Smooth muscle cell (in vitro differentiated cells): ENCODE data around the gene SMARCC2. TPM values are rescaled to one million over a fixed set of nuclear protein-coding genes. Genes with fewer than 3 reads are reported as not detected.

ENCODE experiments used
- DNase-seq: peaks from one replicate; lab custom pipeline; 2025; ENCODE audit not compliant: unreplicated experiment; lab: John Stamatoyannopoulos, UW
- H2AFZ ChIP-seq: fragments of 200-600 bp; sonication (generic); 2 replicates; pipeline ENCODE4 v1.6.0; 2016; ENCODE audit warnings: antibody characterized with exemption, low read depth, mild to moderate bottlenecking
- H3F3A ChIP-seq: fragments of 200-600 bp; sonication (generic); 2 replicates; pipeline ENCODE4 v1.6.0; 2017; ENCODE audit warnings: antibody characterized with exemption, low read depth
- H3K27ac ChIP-seq: fragments of 200-600 bp; sonication (generic); 2 replicates; pipeline ENCODE4 v1.5.1; 2016; ENCODE audit warnings: low read depth, mild to moderate bottlenecking
- H3K27me3 ChIP-seq: fragments of 200-600 bp; sonication (generic); 2 replicates; pipeline ENCODE4 v1.6.1; 2016; ENCODE audit warnings: low read depth, mild to moderate bottlenecking
- H3K36me3 ChIP-seq: fragments of 200-600 bp; sonication (generic); 2 replicates; pipeline ENCODE4 v1.5.1; 2016; ENCODE audit warnings: low read depth
- H3K4me1 ChIP-seq: fragments of 200-600 bp; sonication (generic); 2 replicates; pipeline ENCODE4 v1.5.1; 2016; ENCODE audit warnings: low read depth
- H3K4me2 ChIP-seq: fragments of 200-600 bp; sonication (generic); 2 replicates; pipeline ENCODE4 v1.6.0; 2016; ENCODE audit warnings: mild to moderate bottlenecking
- H3K4me3 ChIP-seq: fragments of 200-600 bp; sonication (generic); 2 replicates; pipeline ENCODE4 v1.5.1; 2016; ENCODE audit warnings: mild to moderate bottlenecking
- H3K79me2 ChIP-seq: fragments of 200-600 bp; sonication (generic); 2 replicates; pipeline ENCODE4 v1.6.0; 2016; ENCODE audit warnings: low read depth, mild to moderate bottlenecking
- H3K9ac ChIP-seq: fragments of 200-600 bp; sonication (generic); 2 replicates; pipeline ENCODE4 v1.6.0; 2016; ENCODE audit warnings: low read depth
- H3K9me3 ChIP-seq: fragments of 200-600 bp; sonication (generic); replicated peaks from 2 replicates; pipeline ENCODE4 v1.5.1; 2016; ENCODE audit warnings: low read depth
- H4K20me1 ChIP-seq: fragments of 200-600 bp; sonication (generic); 2 replicates; pipeline ENCODE4 v1.6.0; 2016; ENCODE audit warnings: low read depth
- CTCF ChIP-seq: fragments of 200-600 bp; sonication (generic); IDR thresholded peaks from 2 replicates; pipeline ENCODE4 v1.5.1; 2017; ENCODE audit warnings: borderline replicate concordance, mild to moderate bottlenecking, antibody characterized with exemption; ENCODE audit not compliant: insufficient read depth, poor library complexity, severe bottlenecking
- WGBS: methylation state at CpG from one replicate; pipeline ENCODE4 v1.1.7; 2016; ENCODE audit warnings: low lambda C conversion rate; 5-methylcytosine and 5-hydroxymethylcytosine counted together
- polyA plus RNA-seq: library from polyadenylated mRNA; unstranded; fragments of >200 nt; fragmentation: Nextera tagmentation; extraction: Ambion mirVana; gene quantifications from 2 replicates; pipeline ENCODE4 v1.2.1, GENCODE V29; 2016
- total RNA-seq: library from RNA; depleted of rRNA; stranded (reverse); fragments of >200 nt; gene quantifications from 2 replicates; pipeline ENCODE4 v1.2.3, GENCODE V29; 2014

SMARCC2 gene
- total and polyA plus RNA-seq, 2 experiments from 2014 or later = 32.2 to 43.8 TPM

- Histone ChIP-seq H3K4me3 (no peak overlapping the region), H3K4me2 (no peak overlapping the region), H3K27me3 (no peaks in the 10 kb centered on the region), H3K9ac (no peak overlapping the region), H3K27ac (no peak overlapping the region), H3K79me2 (no peaks in the 10 kb centered on the region), H3K36me3 (peaks cover 22% of the 10 kb centered on the region), H3K9me3 (no peaks in the 10 kb centered on the region), H2AFZ (no peak overlapping the region), H4K20me1 (no peaks in the 10 kb centered on the region), H3K4me1 (no peaks in the 10 kb centered on the region), H3F3A (no peaks in the 10 kb centered on the region)
- no peak for DNase-seq
- 95% methylated on average over 4 of the region's 4 CpGs for WGBS
- TF ChIP-seq CTCF = no peak
These were observed 46.1 kb downstream of the SMARCC2 start for GRCh38 chr12:56143217-56143616.

- H3K27ac ChIP-seq = no peak overlapping the region
- no peaks in the 10 kb centered on the region for H3K4me1 ChIP-seq
- H4K20me1 ChIP-seq = no peaks in the 10 kb centered on the region
- H3K36me3 ChIP-seq = peaks cover 30% of the 10 kb centered on the region
- H3F3A ChIP-seq = no peaks in the 10 kb centered on the region
- no peak for TF ChIP-seq CTCF
- no peak overlapping the region for H3K9ac ChIP-seq
- H3K9me3 ChIP-seq = no peaks in the 10 kb centered on the region
- no peak overlapping the region for H3K4me3 ChIP-seq
- H3K27me3 ChIP-seq = no peaks in the 10 kb centered on the region
- H3K79me2 ChIP-seq = no peaks in the 10 kb centered on the region
- DNase-seq = no peak
- H3K4me2 ChIP-seq = no peak overlapping the region
- 96% methylated on average over 19 of the region's 19 CpGs for WGBS
- H2AFZ ChIP-seq = no peak overlapping the region
These were observed 47.1 kb downstream of the SMARCC2 start for GRCh38 chr12:56141946-56142784.

- TF ChIP-seq CTCF = no peak
- Histone ChIP-seq H3K4me3 (no peak overlapping the region), H3K4me2 (no peak overlapping the region), H3K27me3 (no peaks in the 10 kb centered on the region), H4K20me1 (no peaks in the 10 kb centered on the region), H2AFZ (no peak overlapping the region), H3K27ac (no peak overlapping the region), H3K9ac (no peak overlapping the region), H3K79me2 (no peaks in the 10 kb centered on the region), H3F3A (no peaks in the 10 kb centered on the region), H3K36me3 (peaks cover 30% of the 10 kb centered on the region), H3K4me1 (no peaks in the 10 kb centered on the region), H3K9me3 (no peaks in the 10 kb centered on the region)
- WGBS = 97% methylated on average over 14 of the region's 14 CpGs
- DNase-seq = no peak
These were observed 51.3 kb downstream of the SMARCC2 start for GRCh38 chr12:56137853-56138571.
